Keratinocyte (primary cell): ENCODE measurements around the gene HIVEP2. TPM values are rescaled to one million over a fixed set of nuclear protein-coding genes. Genes with fewer than 3 reads are reported as not detected.

ENCODE experiments used
- DNase-seq: peaks from one replicate; pipeline ENCODE4 v3.0.0-alpha.2; 2011; ENCODE audit warnings: low read depth, missing footprints, low spot score
- FAIRE-seq: peaks from 2 replicates; lab custom pipeline; 2011; peaks lifted over from hg19 to GRCh38; lab: Jason Lieb, UNC
- H2AFZ ChIP-seq: 2 replicates; pipeline ENCODE4 v1.6.0; 2012; ENCODE audit warnings: low read length, control low read depth, inconsistent platforms; ENCODE audit not compliant: control insufficient read depth
- H3K27ac ChIP-seq: 2 replicates; pipeline ENCODE4 v1.5.1; 2011; ENCODE audit warnings: low read length; ENCODE audit not compliant: control insufficient read depth, insufficient read depth
- H3K27me3 ChIP-seq: 3 replicates; pipeline ENCODE4 v1.6.0; 2011; ENCODE audit warnings: low read length; ENCODE audit not compliant: control insufficient read depth, insufficient read depth; ENCODE audit errors: extremely low read depth
- H3K36me3 ChIP-seq, 2 experiments: 2 replicates in 1 of 2; 3 replicates in 1 of 2; pipeline ENCODE4 v1.5.1; 2011; ENCODE audit warnings: low read length in 2 of 2, mild to moderate bottlenecking in 1 of 2; ENCODE audit not compliant: control insufficient read depth in 2 of 2, insufficient read depth in 2 of 2; ENCODE audit errors: extremely low read depth in 1 of 2
- H3K4me1 ChIP-seq: 3 replicates; pipeline ENCODE4 v1.5.1; 2011; ENCODE audit warnings: low read length; ENCODE audit not compliant: control insufficient read depth, insufficient read depth; ENCODE audit errors: extremely low read depth
- H3K4me2 ChIP-seq: 3 replicates; pipeline ENCODE4 v1.6.0; 2011; ENCODE audit warnings: low read depth, low read length; ENCODE audit not compliant: control insufficient read depth, insufficient read depth; ENCODE audit errors: extremely low read depth
- H3K4me3 ChIP-seq, 3 experiments: fragments of 200-600 bp in 1 of 3; sonication (generic) in 1 of 3; 2 replicates in 2 of 3; 3 replicates in 1 of 3; pipeline ENCODE4 v1.5.1; 2011 to 2016; ENCODE audit warnings: low read length in 3 of 3, mild to moderate bottlenecking in 3 of 3, control low read depth in 2 of 3, inconsistent platforms in 1 of 3, low read depth in 1 of 3, mixed read lengths in 1 of 3, mixed run types in 1 of 3, moderate library complexity in 1 of 3; ENCODE audit not compliant: control insufficient read depth in 2 of 3, insufficient read depth in 2 of 3; ENCODE audit errors: extremely low read depth in 1 of 3
- H3K79me2 ChIP-seq: 2 replicates; pipeline ENCODE4 v1.6.0; 2012; ENCODE audit warnings: low read length; ENCODE audit not compliant: control insufficient read depth, insufficient read depth
- H3K9ac ChIP-seq: 3 replicates; pipeline ENCODE4 v1.6.0; 2011; ENCODE audit warnings: low read length; ENCODE audit not compliant: control insufficient read depth, insufficient read depth; ENCODE audit errors: extremely low read depth
- H3K9me1 ChIP-seq: 3 replicates; pipeline ENCODE4 v1.6.0; 2011; ENCODE audit warnings: low read length; ENCODE audit not compliant: control insufficient read depth, insufficient read depth; ENCODE audit errors: extremely low read depth
- H3K9me3 ChIP-seq: 2 replicates; pipeline ENCODE4 v1.5.1; 2012; ENCODE audit warnings: low read depth, low read length; ENCODE audit not compliant: control insufficient read depth
- H4K20me1 ChIP-seq: 3 replicates; pipeline ENCODE4 v1.6.0; 2011; ENCODE audit warnings: low read length; ENCODE audit not compliant: control insufficient read depth, insufficient read depth; ENCODE audit errors: extremely low read depth
- CTCF ChIP-seq, 3 experiments: IDR thresholded peaks in 1 of 3; conservative IDR thresholded peaks in 1 of 3; optimal IDR thresholded peaks in 1 of 3; 2 replicates in 2 of 3; 3 replicates in 1 of 3; pipeline versions ENCODE3 to v1.5.1; 2011; ENCODE audit warnings: low read length in 3 of 3, mild to moderate bottlenecking in 3 of 3, moderate library complexity in 2 of 3, control low read depth in 1 of 3, inconsistent platforms in 1 of 3; ENCODE audit not compliant: insufficient read depth in 2 of 3; ENCODE audit errors: extremely low read depth in 1 of 3
- EZH2 ChIP-seq: IDR thresholded peaks from one replicate; pipeline ENCODE4 v1.6.1; 2012; ENCODE audit warnings: inconsistent platforms, mild to moderate bottlenecking, low read length, moderate library complexity
- dilution Hi-C: fragments of 300-500 bp; cut with MboI; formaldehyde crosslinking; loops from one replicate; pipeline ENCODE4 v1.7.0; 2020; ENCODE audit warnings: low sequenced_read_pairs; ENCODE audit not compliant: extremely low pct_ligation_motif_present
- polyA plus RNA-seq, 5 experiments: library from polyadenylated mRNA; depleted of rRNA in 3 of 5; stranded (reverse) in 3 of 5; stranded (forward) in 1 of 5; unstranded in 1 of 5; fragments of >200 nt; gene quantifications; 1 replicate in 1 of 5; 2 replicates in 3 of 5; 3 replicates in 1 of 5; pipeline versions ENCODE4 v1.2.1 to v1.2.3, GENCODE V29; 2011 to 2012; ENCODE audit warnings: missing spikeins in 2 of 5, low read depth in 1 of 5, low replicate concordance in 1 of 5

The HIVEP2 gene
- polyA plus RNA-seq, 1 donor (not counting 4 experiments of a cell fraction or from before 2014, with no cell fraction given) = 8.9 TPM

- no peak overlapping the region for H3K4me2 ChIP-seq
- no peak overlapping the region for H3K9ac ChIP-seq
- no peaks in the 10 kb centered on the region for H3K27me3 ChIP-seq
- FAIRE-seq (no peak), DNase-seq (no peak)
- H3K9me1 ChIP-seq = no peaks in the 10 kb centered on the region
- peaks cover 13% of the 10 kb centered on the region for H3K4me1 ChIP-seq
- no peaks in the 10 kb centered on the region for H3K36me3 ChIP-seq
- H2AFZ ChIP-seq = no peak overlapping the region
- no peaks in the 10 kb centered on the region for H3K79me2 ChIP-seq
- no peaks in the 10 kb centered on the region for H4K20me1 ChIP-seq
- no peak overlapping the region for H3K27ac ChIP-seq
- H3K4me3 ChIP-seq = no peak overlapping the region
- no peak for TF ChIP-seq CTCF (optimal IDR thresholded peaks at IDR 0.05 in 1 of 3, IDR thresholded peaks at IDR 0.05 in 1 of 3, conservative IDR thresholded peaks at IDR 0.05 in 1 of 3; ENCODE audit: extremely low read depth in 1 of 3, insufficient read depth in 2 of 3, low read length in 3 of 3)
- TF ChIP-seq EZH2 = no peak
- dilution Hi-C loops = no loop called here
- no peaks in the 10 kb centered on the region for H3K9me3 ChIP-seq
These were observed 128.5 kb downstream of the HIVEP2 start for GRCh38 chr6:142816486-142816885.

GRCh38 chr6:142816031-142816430 is 128.9 kb downstream of the HIVEP2 start:
- H2AFZ ChIP-seq = no peak overlapping the region
- peaks cover 13% of the 10 kb centered on the region for H3K4me1 ChIP-seq
- H3K9me1 ChIP-seq = no peaks in the 10 kb centered on the region
- TF ChIP-seq CTCF (optimal IDR thresholded peaks at IDR 0.05 in 1 of 3, IDR thresholded peaks at IDR 0.05 in 1 of 3, conservative IDR thresholded peaks at IDR 0.05 in 1 of 3; ENCODE audit: extremely low read depth in 1 of 3, insufficient read depth in 2 of 3, low read length in 3 of 3) (no peak), EZH2 (no peak)
- H3K27ac ChIP-seq = no peak overlapping the region
- H3K4me2 ChIP-seq = no peak overlapping the region
- dilution Hi-C loops = no loop called here
- DNase-seq = no peak
- H3K36me3 ChIP-seq = no peaks in the 10 kb centered on the region
- FAIRE-seq = no peak
- no peaks in the 10 kb centered on the region for H3K79me2 ChIP-seq
- no peaks in the 10 kb centered on the region for H3K9me3 ChIP-seq
- H3K9ac ChIP-seq = no peak overlapping the region
- H3K27me3 ChIP-seq = no peaks in the 10 kb centered on the region
- no peaks in the 10 kb centered on the region for H4K20me1 ChIP-seq
- no peak overlapping the region for H3K4me3 ChIP-seq
